ENCODE results near the gene GOLGA6B. TPM values are rescaled to one million over a fixed set of nuclear protein-coding genes. Genes with fewer than 3 reads are reported as not detected.
A peak's percentile ranks its signal among the peaks of the same experiment; 100 is the strongest.
"Not testable (repeated sequence)": the region's sequence is repeated elsewhere in the genome, so short reads cannot be mapped to it uniquely, and the experiment has no call there.

The GOLGA6B gene
- total RNA-seq, 5 donors from 2014 or later (not counting 1 experiment from before 2014, with no cell fraction given) = 0.47 TPM; not detected in 4

DNA sequence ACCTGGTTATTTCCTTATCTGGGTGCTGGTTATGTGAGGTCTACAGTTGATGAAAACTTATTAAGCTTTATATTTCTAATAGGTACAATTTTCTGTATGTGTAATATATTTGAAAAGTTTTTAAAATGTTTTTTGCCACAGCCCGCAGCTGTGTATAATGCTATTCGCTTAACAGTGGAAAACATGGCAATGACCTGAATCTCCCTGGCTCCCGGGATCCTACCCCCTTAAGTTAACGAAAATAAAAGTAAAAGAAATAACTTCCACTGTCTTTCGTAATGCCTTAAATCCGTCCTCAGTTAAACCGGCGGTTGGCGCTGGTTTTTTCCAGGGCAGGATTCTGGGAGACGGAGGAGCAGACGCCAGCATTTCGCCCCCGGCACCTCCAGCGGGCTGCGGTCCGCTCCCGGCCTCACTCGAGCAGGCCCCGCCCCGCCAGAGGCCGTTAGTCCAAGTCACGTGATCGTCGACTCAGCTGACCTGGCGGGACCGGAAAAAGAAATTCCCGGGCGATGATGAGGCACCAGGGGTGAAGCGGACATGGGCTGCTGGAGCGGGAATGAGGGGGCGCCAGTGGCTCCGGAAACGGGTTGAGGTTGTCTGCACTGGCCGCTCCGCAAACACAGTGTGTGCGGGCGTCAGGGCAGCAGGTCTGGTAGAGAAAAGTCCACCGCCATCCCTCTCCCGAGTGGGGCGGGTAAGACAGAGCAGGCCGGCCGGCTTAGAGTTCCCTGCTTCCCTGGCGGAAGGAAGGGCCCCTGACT, 17.8 kb upstream of the GOLGA6B start:
- CTCF ChIA-PET; H3K36me3 Mint-ChIP-seq; POLR2A ChIA-PET; H3K27ac ChIP-seq (ENCODE audit: low read length); H3K27ac Mint-ChIP-seq; H3K36me3 ChIP-seq (ENCODE audit: control insufficient read depth in 2 of 2, extremely low read depth in 1 of 2, insufficient read depth in 1 of 2, low read length in 1 of 2); H3K9me3 ChIP-seq; H3K9me3 Mint-ChIP-seq; H3K27me3 ChIP-seq (replicated peaks in 1 of 2; ENCODE audit: control insufficient read depth in 2 of 2, extremely low read depth in 1 of 2, insufficient read depth in 2 of 2, low read length in 1 of 2); H3K4me1 Mint-ChIP-seq; H3K27me3 Mint-ChIP-seq; H3K4me1 ChIP-seq (ENCODE audit: control insufficient read depth in 1 of 2, extremely low read depth in 1 of 2, insufficient read depth in 2 of 2, low read length in 2 of 2): not testable (repeated sequence)
- peak overlapping the region in 1 of 3 donors; percentile 49 for H3K4me3 Mint-ChIP-seq
- peak in 22 of 35 experiments; percentile 3 to 64 (median 23) for DNase-seq
- whole genome bisulfite sequencing (ENCODE audit: insufficient coverage) = no CpG with 5 or more reads among the region's 43 CpGs
- peak; percentile 50 to 74 (median 64) for ATAC-seq (replicated peaks in 1 of 4)
- peak overlapping the region in 1 of 2 donors; percentile 38 for H3K4me3 ChIP-seq (ENCODE audit: control insufficient read depth in 1 of 2, extremely low read depth in 1 of 2, low read length in 1 of 2)

GRCh38 chr15:72639759-72640483, 14.6 kb upstream of the GOLGA6B start:
- POLR2A ChIA-PET; H3K27ac ChIP-seq (ENCODE audit: low read length); ATAC-seq (replicated peaks in 1 of 4); H3K27me3 Mint-ChIP-seq; H3K27ac Mint-ChIP-seq; H3K4me1 ChIP-seq (ENCODE audit: control insufficient read depth in 1 of 2, extremely low read depth in 1 of 2, insufficient read depth in 2 of 2, low read length in 2 of 2); H3K4me3 Mint-ChIP-seq; H3K27me3 ChIP-seq (replicated peaks in 1 of 2; ENCODE audit: control insufficient read depth in 2 of 2, extremely low read depth in 1 of 2, insufficient read depth in 2 of 2, low read length in 1 of 2); H3K4me3 ChIP-seq (ENCODE audit: control insufficient read depth in 1 of 2, extremely low read depth in 1 of 2, low read length in 1 of 2); H3K9me3 Mint-ChIP-seq; DNase-seq; H3K4me1 Mint-ChIP-seq; H3K9me3 ChIP-seq; H3K36me3 ChIP-seq (ENCODE audit: control insufficient read depth in 2 of 2, extremely low read depth in 1 of 2, insufficient read depth in 1 of 2, low read length in 1 of 2); CTCF ChIA-PET; H3K36me3 Mint-ChIP-seq: not testable (repeated sequence)
- no CpG with 5 or more reads among the region's 26 CpGs for WGBS (ENCODE audit: insufficient coverage)

GRCh38 chr15:72642271-72642670, 12.2 kb upstream of the GOLGA6B start:
- H3K4me1 ChIP-seq (ENCODE audit: control insufficient read depth in 1 of 2, extremely low read depth in 1 of 2, insufficient read depth in 2 of 2, low read length in 2 of 2); H3K4me3 Mint-ChIP-seq; H3K36me3 Mint-ChIP-seq; ATAC-seq (replicated peaks in 1 of 4); H3K27ac Mint-ChIP-seq; H3K27me3 ChIP-seq (replicated peaks in 1 of 2; ENCODE audit: control insufficient read depth in 2 of 2, extremely low read depth in 1 of 2, insufficient read depth in 2 of 2, low read length in 1 of 2); H3K9me3 Mint-ChIP-seq; H3K27me3 Mint-ChIP-seq; H3K9me3 ChIP-seq; H3K36me3 ChIP-seq (ENCODE audit: control insufficient read depth in 2 of 2, extremely low read depth in 1 of 2, insufficient read depth in 1 of 2, low read length in 1 of 2); H3K4me1 Mint-ChIP-seq; H3K4me3 ChIP-seq (ENCODE audit: control insufficient read depth in 1 of 2, extremely low read depth in 1 of 2, low read length in 1 of 2); H3K27ac ChIP-seq (ENCODE audit: low read length); POLR2A ChIA-PET; CTCF ChIA-PET; DNase-seq: not testable (repeated sequence)
- no CpG with 5 or more reads among the region's 2 CpGs for WGBS (ENCODE audit: insufficient coverage)

DNA sequence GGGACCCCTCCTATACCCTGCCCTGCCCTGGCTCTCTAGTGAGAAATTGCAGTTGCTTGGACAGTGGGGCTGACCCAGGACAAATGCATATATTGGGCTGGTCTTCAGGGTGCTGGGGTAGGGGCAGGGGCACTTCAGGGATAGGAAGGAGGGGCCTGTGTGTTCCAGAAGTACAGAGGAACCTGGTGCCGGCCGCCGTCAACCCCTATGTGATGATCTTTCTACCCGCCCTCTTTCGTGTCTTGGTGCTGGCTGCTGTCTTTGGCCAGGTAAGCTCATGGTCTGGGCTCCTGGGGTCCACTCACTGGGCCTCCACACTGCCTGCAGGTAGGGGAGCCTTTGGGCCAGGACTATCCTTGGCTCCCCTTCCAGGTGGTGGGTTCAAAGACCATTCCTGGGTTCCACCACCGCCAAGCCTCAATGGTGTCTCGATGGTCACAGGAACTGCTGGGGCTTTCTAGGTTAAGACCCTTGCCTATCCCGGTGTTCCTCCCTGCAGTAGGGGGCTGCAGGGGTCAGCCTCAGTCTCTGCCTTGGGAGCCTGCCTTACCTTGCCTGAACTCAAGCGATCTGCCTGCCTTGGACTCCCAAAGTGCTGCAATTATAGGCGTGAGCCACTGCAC, 5.8 kb upstream of the GOLGA6B start:
- H3K27ac ChIP-seq (ENCODE audit: low read length); H3K27me3 Mint-ChIP-seq; H3K4me1 Mint-ChIP-seq; DNase-seq; H3K27me3 ChIP-seq (replicated peaks in 1 of 2; ENCODE audit: control insufficient read depth in 2 of 2, extremely low read depth in 1 of 2, insufficient read depth in 2 of 2, low read length in 1 of 2); ATAC-seq (replicated peaks in 1 of 4); H3K36me3 Mint-ChIP-seq; H3K4me3 Mint-ChIP-seq; H3K36me3 ChIP-seq (ENCODE audit: control insufficient read depth in 2 of 2, extremely low read depth in 1 of 2, insufficient read depth in 1 of 2, low read length in 1 of 2); H3K4me3 ChIP-seq (ENCODE audit: control insufficient read depth in 1 of 2, extremely low read depth in 1 of 2, low read length in 1 of 2); CTCF ChIA-PET; H3K9me3 Mint-ChIP-seq; POLR2A ChIA-PET; H3K9me3 ChIP-seq; H3K4me1 ChIP-seq (ENCODE audit: control insufficient read depth in 1 of 2, extremely low read depth in 1 of 2, insufficient read depth in 2 of 2, low read length in 2 of 2); H3K27ac Mint-ChIP-seq: not testable (repeated sequence)
- no CpG with 5 or more reads among the region's 10 CpGs for WGBS (ENCODE audit: insufficient coverage)

DNA sequence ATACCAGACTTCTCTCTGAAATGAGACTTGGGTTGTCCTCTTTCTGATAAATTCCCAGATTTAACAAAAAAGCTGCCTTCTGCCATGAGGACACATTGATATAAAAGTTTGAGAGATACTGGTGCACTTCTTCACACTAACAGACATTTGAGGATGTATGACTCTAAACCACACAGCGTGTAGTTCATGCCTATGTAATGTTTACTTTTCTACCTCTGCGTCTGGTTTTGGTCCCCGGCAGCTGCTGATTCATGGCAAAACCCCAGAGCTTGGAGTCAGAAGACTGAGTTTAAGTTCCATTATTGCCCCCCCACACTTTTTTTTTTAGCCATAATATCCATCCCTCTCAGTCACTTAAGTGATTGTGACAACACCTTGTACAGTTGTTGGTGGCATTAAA, 1.5 kb downstream of the GOLGA6B start:
- H3K36me3 ChIP-seq (ENCODE audit: control insufficient read depth in 2 of 2, extremely low read depth in 1 of 2, insufficient read depth in 1 of 2, low read length in 1 of 2); H3K36me3 Mint-ChIP-seq; ATAC-seq (replicated peaks in 1 of 4); H3K9me3 ChIP-seq; H3K4me1 Mint-ChIP-seq; CTCF ChIA-PET; DNase-seq; H3K27me3 Mint-ChIP-seq; POLR2A ChIA-PET; H3K9me3 Mint-ChIP-seq; H3K27ac Mint-ChIP-seq; H3K27me3 ChIP-seq (replicated peaks in 1 of 2; ENCODE audit: control insufficient read depth in 2 of 2, extremely low read depth in 1 of 2, insufficient read depth in 2 of 2, low read length in 1 of 2); H3K4me3 Mint-ChIP-seq; H3K4me3 ChIP-seq (ENCODE audit: control insufficient read depth in 1 of 2, extremely low read depth in 1 of 2, low read length in 1 of 2); H3K27ac ChIP-seq (ENCODE audit: low read length); H3K4me1 ChIP-seq (ENCODE audit: control insufficient read depth in 1 of 2, extremely low read depth in 1 of 2, insufficient read depth in 2 of 2, low read length in 2 of 2): not testable (repeated sequence)
- WGBS (ENCODE audit: insufficient coverage) = no CpG with 5 or more reads among the region's 3 CpGs

GRCh38 chr15:72661081-72661480, 6.6 kb downstream of the GOLGA6B start:
- not testable (repeated sequence) for H3K36me3 Mint-ChIP-seq

More at GRCh38 chr15:72661081-72661480, 6.6 kb downstream of the GOLGA6B start:
- H3K9me3 ChIP-seq; H3K27me3 ChIP-seq (replicated peaks in 1 of 2; ENCODE audit: control insufficient read depth in 2 of 2, extremely low read depth in 1 of 2, insufficient read depth in 2 of 2, low read length in 1 of 2); H3K4me3 ChIP-seq (ENCODE audit: control insufficient read depth in 1 of 2, extremely low read depth in 1 of 2, low read length in 1 of 2); ATAC-seq (replicated peaks in 1 of 4); H3K36me3 ChIP-seq (ENCODE audit: control insufficient read depth in 2 of 2, extremely low read depth in 1 of 2, insufficient read depth in 1 of 2, low read length in 1 of 2); H3K9me3 Mint-ChIP-seq; H3K4me3 Mint-ChIP-seq; DNase-seq; H3K27me3 Mint-ChIP-seq; H3K27ac Mint-ChIP-seq; H3K27ac ChIP-seq (ENCODE audit: low read length); CTCF ChIA-PET; H3K4me1 ChIP-seq (ENCODE audit: control insufficient read depth in 1 of 2, extremely low read depth in 1 of 2, insufficient read depth in 2 of 2, low read length in 2 of 2); H3K4me1 Mint-ChIP-seq; POLR2A ChIA-PET: not testable (repeated sequence)
- no CpG with 5 or more reads among the region's 10 CpGs for WGBS (ENCODE audit: insufficient coverage)
